Measurements from ENCODE around the gene RPL18.
A peak's percentile ranks its signal among the peaks of the same experiment; 100 is the strongest.
"Not testable (repeated sequence)": the region's sequence is repeated elsewhere in the genome, so short reads cannot be mapped to it uniquely, and the experiment has no call there.

The RPL18 gene

GRCh38 chr19:48618916-48619691, at the start of gene RPL18, which contains the start of gene SPHK2:
Gene RPL18 (minus strand): TSS chr19:48619178. CDS start chr19:48619143, 35 bp downstream.
Gene SPHK2 (plus strand): TSS chr19:48619506. CDS start chr19:48620515, 1,009 bp downstream.
- peak; percentile 88 to 95 (median 95) for DNase-seq (ENCODE audit: low read depth in 3 of 3)

GRCh38 chr19:48668761-48669160, 49.8 kb upstream of the RPL18 start:
- no peak for DNase-seq (ENCODE audit: low read depth in 3 of 3)

DNA sequence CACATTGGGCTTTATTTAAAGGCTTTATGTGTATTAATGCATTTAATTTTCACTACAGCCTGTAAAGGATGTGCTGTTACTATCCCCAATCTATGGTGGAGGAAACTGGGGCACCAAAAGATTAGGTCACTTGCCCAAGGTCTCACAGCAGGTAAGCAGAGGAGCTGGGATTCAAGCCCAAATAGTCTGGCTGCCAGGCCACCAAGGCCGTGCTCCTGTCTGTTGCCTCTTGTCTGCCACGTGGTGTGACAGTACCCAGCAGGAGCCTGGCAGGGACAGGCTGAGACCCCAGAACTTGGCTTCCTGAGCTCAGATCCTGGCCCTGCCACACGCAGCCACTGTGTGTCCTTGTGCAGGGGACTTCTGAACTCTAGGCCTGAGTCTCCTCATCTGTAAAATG, 49.4 kb upstream of the RPL18 start:
- DNase-seq (ENCODE audit: low read depth in 3 of 3): no peak

DNA sequence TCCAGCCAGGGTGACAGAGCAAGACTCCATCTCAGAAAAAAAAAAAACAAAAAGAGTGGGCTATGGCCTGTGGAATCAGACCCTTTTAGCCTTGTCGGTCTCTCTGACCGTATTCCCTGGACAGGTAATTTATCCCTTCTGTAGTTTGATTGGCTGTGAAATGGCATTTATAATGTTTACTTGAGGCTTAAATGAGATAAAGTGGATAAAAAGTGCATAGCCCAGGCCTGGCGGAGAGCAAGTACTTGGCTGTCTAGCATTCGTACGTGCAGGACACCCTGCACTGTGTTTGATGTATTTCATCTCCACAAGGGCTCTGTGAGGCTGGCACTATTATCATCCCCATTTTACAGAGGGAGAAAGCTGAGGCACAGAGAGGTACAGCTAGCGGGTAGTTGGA, 46.8 kb upstream of the RPL18 start:
- no peak for DNase-seq (ENCODE audit: low read depth in 3 of 3)

GRCh38 chr19:48664476-48664875, 45.5 kb upstream of the RPL18 start:
- DNase-seq (ENCODE audit: low read depth in 3 of 3): no peak

DNA sequence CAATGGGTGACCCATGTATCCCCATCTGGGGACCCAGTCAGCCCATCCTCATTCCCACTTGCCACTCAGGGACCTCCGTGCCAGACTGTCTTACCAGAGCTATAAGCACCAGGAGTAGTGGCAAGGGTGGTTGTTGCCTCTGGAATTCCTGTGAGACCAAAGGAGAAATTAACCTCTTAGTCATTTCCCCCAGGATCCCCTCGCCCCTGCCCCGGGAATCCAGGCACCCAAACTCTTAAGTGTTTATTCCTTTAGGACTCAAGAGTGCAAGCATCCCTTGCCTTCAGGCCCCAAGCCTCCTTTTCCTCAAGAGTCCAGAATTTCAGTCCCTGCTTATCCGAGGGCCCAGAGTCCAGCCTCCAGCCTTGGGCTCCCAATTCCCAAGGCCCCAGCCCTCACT, 44.7 kb upstream of the RPL18 start:
- no peak for DNase-seq (ENCODE audit: low read depth in 3 of 3)

DNA sequence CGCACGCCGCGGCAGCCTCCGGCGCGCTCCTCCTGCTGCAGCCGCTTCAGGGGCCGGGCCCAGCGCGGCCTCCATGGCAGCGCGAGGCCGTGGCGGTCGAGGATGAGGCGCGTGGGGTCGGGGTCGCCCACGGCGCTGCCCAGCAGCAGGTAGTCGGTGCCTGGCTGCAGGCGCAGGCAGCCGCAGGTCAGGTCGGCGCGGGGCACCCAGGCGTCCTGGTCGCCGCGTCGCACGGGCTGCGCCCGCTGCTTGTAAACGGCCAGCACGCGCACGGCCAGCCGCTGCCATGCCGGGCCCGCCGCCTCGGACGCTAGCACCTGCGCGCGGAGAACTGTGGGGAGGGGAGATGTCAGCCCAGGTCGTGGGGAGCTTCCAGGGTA, 42.7 kb upstream of the RPL18 start:
- no peak for DNase-seq (ENCODE audit: low read depth in 3 of 3)

- peak; percentile 66 to 85 (median 69) for DNase-seq (ENCODE audit: low read depth in 3 of 3)
Observed at GRCh38 chr19:48660852-48661710, 42.1 kb upstream of the RPL18 start.

GRCh38 chr19:48659768-48660167, 40.8 kb upstream of the RPL18 start:
- no peak for DNase-seq (ENCODE audit: low read depth in 3 of 3)

DNA sequence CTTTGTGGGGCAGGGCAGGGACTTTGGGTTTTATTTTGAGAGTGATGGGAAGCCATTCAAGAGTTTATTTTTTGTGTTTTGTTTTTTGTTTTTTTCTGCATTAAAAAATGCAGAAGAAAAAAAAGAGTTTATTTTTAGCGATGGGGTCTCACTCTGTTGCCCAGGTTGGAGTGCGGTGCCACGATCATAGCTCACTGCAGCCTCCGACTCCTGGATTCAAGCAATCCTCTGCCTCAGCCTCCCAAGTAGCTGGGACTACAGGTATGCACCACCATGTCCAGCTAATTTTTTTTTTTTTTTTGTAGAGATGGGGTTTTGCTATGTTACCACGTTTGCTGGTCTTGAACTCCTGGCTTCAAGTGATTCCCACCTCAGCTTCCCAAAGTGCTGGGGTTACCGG, 39.5 kb upstream of the RPL18 start:
- no peak for DNase-seq (ENCODE audit: low read depth in 3 of 3)

- not testable (repeated sequence) for DNase-seq (ENCODE audit: low read depth in 3 of 3)
Observed at GRCh38 chr19:48657828-48658227, 38.9 kb upstream of the RPL18 start.

- DNase-seq (ENCODE audit: low read depth in 3 of 3): no peak
Observed at GRCh38 chr19:48656840-48657474, 38.0 kb upstream of the RPL18 start.

- DNase-seq (ENCODE audit: low read depth in 3 of 3): no peak
Observed at GRCh38 chr19:48654299-48655059, 35.5 kb upstream of the RPL18 start.

DNA sequence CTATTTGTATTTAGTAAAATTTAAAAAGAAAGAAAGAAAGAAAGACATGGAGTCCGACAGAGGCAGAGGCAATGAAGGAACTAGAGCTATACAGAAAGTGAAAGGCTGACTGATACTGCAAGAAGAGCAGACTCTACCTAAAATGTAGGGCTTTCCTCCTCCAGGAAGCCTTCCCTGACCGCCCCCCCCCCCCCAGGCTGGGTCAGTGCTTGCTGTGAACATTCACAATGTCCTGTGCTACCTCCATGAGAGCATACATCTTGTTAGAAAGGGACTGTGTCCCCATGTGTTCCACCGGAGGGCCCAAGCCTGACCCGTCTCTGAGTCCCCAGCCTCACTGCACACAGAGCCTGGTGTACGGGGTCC, 32.7 kb upstream of the RPL18 start:
- no peak for DNase-seq (ENCODE audit: low read depth in 3 of 3)

DNA sequence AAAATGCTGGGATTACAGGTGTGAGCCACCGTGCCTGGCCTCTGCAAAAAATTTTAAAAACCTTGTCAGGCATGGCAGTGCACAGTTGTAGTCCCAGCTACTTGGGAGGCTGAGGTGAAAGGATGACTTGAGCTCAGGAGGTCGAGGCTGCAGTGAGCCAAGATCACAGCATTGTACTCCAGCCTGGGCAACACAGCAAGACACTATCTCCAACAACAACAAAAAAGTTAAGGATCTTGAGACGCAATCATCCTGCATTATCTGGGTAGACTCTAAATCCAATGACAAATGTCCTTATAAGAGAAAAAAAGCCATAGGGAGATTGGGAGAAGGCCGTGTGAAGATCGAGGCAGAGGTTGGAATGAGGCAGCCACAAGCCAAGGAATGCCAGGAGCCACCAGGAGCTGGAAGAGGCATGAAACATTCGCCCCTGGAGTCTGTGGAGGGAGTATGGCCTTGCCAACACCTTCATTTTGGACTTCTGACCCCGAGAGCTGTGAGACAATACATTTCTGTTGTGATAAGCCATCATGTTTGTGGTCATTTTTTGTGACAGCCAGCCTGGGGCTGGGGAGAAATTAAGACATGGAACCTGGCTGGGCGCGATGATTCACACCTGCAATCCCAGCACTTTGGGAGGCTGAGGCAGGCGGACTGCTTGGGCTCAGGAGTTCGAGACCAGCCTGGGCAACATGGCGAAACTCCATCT, 32.1 kb upstream of the RPL18 start:
- no peak for DNase-seq (ENCODE audit: low read depth in 3 of 3)

DNA sequence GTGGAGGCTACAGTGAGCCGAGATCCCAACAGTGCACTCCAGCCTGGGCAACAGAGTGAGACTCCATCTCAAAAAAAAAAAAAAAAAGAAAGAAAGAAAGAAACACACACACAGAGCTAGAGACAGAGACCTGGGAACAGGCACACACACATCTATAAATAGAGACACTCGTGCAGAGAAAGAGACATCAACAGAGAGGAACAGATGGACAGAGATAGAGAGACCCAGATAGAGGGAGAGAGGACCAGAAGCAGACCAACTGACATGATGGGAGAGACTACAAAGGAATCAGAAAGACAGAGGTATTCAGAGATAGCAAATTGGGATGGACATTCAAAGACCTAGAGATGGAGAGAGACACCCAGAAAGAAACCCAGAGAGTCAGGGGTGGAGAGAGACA, 29.2 kb upstream of the RPL18 start:
- no peak for DNase-seq (ENCODE audit: low read depth in 3 of 3)

DNA sequence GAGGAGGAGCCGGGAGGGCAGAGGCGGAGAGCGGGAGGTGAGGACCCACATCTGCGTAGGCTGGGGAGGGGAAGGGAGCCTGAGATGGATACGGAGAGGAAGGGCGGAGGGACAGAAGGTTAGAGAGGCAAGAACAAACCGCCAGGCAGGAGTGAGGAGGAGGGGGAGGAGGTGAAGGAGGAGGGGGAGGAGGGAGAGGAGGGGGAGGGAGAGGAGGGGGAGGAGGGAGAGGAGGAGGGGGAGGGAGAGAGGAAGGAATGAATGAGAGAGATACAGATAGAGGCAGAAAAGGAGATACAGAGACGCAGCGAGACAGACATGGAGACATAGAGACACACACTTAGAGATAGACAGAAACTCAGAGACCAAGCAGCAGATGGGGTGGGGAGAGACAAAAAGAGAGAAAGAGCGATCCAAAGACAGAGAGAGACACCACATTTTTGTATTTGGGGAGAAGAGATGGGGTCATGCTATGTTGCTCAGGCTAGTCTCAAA, 27.8 kb upstream of the RPL18 start:
- no peak for DNase-seq (ENCODE audit: low read depth in 3 of 3)

- DNase-seq (ENCODE audit: low read depth in 3 of 3): peak; percentile 82 to 91 (median 85)
Observed at GRCh38 chr19:48646001-48646721, 27.2 kb upstream of the RPL18 start, which contains the start of gene CA11. Gene CA11 (minus strand): TSS chr19:48646187. CDS start chr19:48645632, 555 bp downstream.

DNA sequence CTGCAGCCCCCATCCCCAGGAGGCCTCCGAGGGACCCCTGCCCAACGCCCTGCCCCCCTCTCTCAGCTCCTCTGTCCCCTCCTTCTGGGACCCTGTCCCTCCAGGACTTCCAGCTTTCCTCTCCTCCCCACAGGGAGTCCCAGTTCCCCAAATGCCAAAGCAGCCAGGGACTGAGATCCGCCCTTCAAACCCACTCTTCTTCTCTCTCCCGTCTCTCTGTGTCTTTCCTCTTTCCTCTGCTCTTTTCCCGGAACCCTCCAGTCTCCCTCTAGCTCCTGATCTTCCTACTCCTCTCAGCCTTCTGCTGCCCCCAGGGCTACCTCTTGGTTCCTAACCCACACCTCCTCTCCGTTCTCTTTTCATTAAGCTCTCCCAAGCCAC, 26.6 kb upstream of the RPL18 start:
- no peak for DNase-seq (ENCODE audit: low read depth in 3 of 3)

All from stimulated activated CD4-positive, alpha-beta T cell treated with anti-CD3 and anti-CD28 coated beads, TNF-alpha, amount 100 ng/mL, for 24 hours (primary cell).